BLaER1 treated with 17β-estradiol and CSF1 and Interleukin-3, amounts not matched to agents 10 nM and 100 nM (cell line): ENCODE results near the gene SMCO4.
"Not testable (repeated sequence)": the region's sequence is repeated elsewhere in the genome, so short reads cannot be mapped to it uniquely, and the experiment has no call there.

Source experiments
- H3K27ac ChIP-seq, 11 experiments: shearing (Covaris generic); formaldehyde crosslinking; 2 replicates each; pipeline ENCODE4 v1.8.1; 2022
- H3K27me3 ChIP-seq, 11 experiments: shearing (Covaris generic); formaldehyde crosslinking; 2 replicates each; pipeline ENCODE4 v1.8.1; 2022
- H3K36me3 ChIP-seq, 11 experiments: shearing (Covaris generic); formaldehyde crosslinking; 2 replicates each; pipeline ENCODE4 v1.8.1; 2022
- H3K4me1 ChIP-seq, 10 experiments: shearing (Covaris generic); formaldehyde crosslinking; 2 replicates each; pipeline ENCODE4 v1.8.1; 2022
- H3K4me2 ChIP-seq, 11 experiments: shearing (Covaris generic); formaldehyde crosslinking; 2 replicates each; pipeline ENCODE4 v1.8.1; 2022
- H3K4me3 ChIP-seq, 10 experiments: shearing (Covaris generic); formaldehyde crosslinking; 2 replicates each; pipeline ENCODE4 v1.8.1; 2022
- H3K9ac ChIP-seq, 11 experiments: shearing (Covaris generic); formaldehyde crosslinking; 2 replicates each; pipeline ENCODE4 v1.8.1; 2022
- H3K9me3 ChIP-seq, 11 experiments: shearing (Covaris generic); formaldehyde crosslinking; replicated peaks in 1 of 11; 2 replicates each; pipeline ENCODE4 v1.8.1; 2022
- H4K20me1 ChIP-seq, 11 experiments: shearing (Covaris generic); formaldehyde crosslinking; 2 replicates each; pipeline ENCODE4 v1.8.1; 2022
- Cebpa-rat ChIP-seq, 11 experiments: shearing (Covaris generic); IDR thresholded peaks; 2 replicates each; pipeline ENCODE4 v1.8.1; 2022

SMCO4 gene

DNA sequence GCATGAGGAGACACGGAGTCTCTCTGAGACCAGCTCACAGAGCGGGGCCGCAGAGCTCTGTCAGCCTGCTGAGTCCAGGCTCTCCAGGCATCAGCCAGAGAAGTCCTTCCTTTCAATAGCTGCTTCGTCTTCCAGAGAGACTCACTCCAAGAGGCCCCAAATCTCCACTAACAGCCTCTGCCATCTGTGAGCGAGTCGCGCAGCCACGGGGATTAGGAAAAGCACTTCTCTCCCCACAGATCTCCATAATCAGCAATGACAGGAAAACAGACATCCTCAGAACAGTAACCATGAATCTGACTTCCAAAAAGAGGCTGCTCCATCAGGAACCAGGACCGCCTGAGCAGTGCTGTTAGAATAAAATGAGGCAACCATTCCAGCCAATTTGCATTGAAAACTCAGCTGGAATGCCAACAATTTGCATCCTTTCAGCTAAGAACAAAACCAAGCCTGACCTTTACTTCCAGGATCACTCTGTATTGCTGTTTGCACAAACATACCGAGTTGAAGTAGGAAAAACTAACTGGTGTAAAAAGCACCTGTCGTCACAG, 65.4 kb downstream of the SMCO4 start:
- no peak for TF ChIP-seq Cebpa-rat (IDR thresholded peaks at IDR 0.05)

DNA sequence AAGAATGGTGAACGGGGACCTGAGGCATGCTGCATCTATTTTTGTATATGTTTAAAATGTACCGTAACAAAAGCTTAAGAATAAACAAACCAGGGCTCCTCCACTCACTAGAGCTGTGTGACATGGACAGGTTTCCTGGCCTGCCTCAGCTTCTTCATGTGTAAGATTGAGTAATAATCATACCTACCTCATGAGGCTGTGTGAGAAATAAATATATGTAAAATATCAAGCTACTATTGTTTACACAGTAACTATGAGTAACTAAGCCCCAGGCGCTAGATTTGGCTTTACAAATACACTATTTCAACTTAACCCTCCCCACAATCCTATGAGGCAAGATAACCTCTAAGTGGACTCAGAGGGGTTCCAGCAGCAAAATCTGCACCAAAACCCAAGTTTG, 66.4 kb downstream of the SMCO4 start:
- H3K9me3 ChIP-seq: no peaks in the 10 kb centered on the region; a peak in 1 of 22 replicates
- H3K4me3 ChIP-seq: no peak overlapping the region
- no peak overlapping the region for H3K9ac ChIP-seq
- H4K20me1 ChIP-seq: peaks cover 0 to 6% (median 0%) of the 10 kb centered on the region in 11 experiments; a peak in 2 of 22 replicates
- no peak overlapping the region for H3K27ac ChIP-seq
- H3K36me3 ChIP-seq: peaks cover 3 to 36% (median 17%) of the 10 kb centered on the region in 11 experiments; a peak in 18 of 22 replicates
- H3K4me2 ChIP-seq: no peak overlapping the region
- TF ChIP-seq Cebpa-rat (IDR thresholded peaks at IDR 0.05): no peak
- H3K27me3 ChIP-seq: no peaks in the 10 kb centered on the region
- no peaks in the 10 kb centered on the region for H3K4me1 ChIP-seq

More for the DNA sequence above, 65.4 kb downstream of the SMCO4 start:
- peaks cover 3 to 38% (median 17%) of the 10 kb centered on the region in 11 experiments; a peak in 18 of 22 replicates for H3K36me3 ChIP-seq
- H3K9me3 ChIP-seq: no peaks in the 10 kb centered on the region; a peak in 1 of 22 replicates
- no peak overlapping the region for H3K27ac ChIP-seq
- peaks cover 0 to 6% (median 0%) of the 10 kb centered on the region in 11 experiments; a peak in 2 of 22 replicates for H4K20me1 ChIP-seq
- no peaks in the 10 kb centered on the region for H3K4me1 ChIP-seq
- H3K9ac ChIP-seq: no peak overlapping the region
- no peak overlapping the region for H3K4me2 ChIP-seq
- no peak overlapping the region for H3K4me3 ChIP-seq
- H3K27me3 ChIP-seq: no peaks in the 10 kb centered on the region

DNA sequence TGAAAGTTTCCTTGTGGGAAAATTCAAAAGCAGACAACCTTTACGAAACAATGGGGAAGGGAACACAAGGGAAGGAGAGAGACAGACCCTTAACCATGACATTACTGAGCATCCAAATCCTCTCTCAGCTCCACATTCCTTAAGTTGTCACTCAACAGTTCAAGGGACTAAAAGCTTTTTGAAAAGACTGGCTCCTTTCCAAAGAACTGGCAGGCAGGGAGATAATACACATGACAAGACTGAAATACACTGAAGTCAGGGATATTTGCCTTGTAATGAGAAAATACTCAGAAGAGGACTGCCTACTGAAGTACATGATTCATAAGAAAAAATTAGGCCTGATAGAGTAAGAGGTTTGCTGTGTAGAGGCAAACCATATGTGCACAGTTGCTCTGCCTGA, 69.1 kb downstream of the SMCO4 start:
- Histone ChIP-seq H3K36me3 (peaks cover 0 to 25% (median 9%) of the 10 kb centered on the region in 11 experiments; a peak in 14 of 22 replicates), H3K9me3 (no peaks in the 10 kb centered on the region; a peak in 1 of 22 replicates), H4K20me1 (no peaks in the 10 kb centered on the region), H3K27me3 (no peaks in the 10 kb centered on the region), H3K4me2 (no peak overlapping the region), H3K4me1 (no peaks in the 10 kb centered on the region), H3K27ac (no peak overlapping the region), H3K4me3 (no peak overlapping the region), H3K9ac (no peak overlapping the region)
- TF ChIP-seq Cebpa-rat (IDR thresholded peaks at IDR 0.05): no peak

DNA sequence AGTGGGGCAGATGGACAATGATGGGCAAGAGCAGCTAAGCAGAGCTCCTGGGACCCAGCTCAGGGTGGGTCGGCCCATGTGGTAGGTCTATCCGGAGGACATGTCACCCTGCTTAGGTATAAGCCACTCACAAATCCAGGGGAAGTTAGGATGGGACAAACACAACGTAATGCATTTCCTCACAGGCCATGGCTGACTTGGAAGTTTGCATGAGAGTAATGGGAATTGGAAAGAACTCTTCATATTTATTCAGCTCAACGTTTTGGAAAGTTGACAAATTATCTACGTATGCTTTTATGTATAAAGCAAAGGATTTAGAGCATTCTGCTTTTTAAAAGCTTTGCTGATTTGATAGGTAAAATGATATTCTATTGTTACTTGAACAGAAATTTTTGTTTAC, 74.9 kb downstream of the SMCO4 start:
- H3K4me1 ChIP-seq: no peaks in the 10 kb centered on the region
- no peak overlapping the region for H3K4me2 ChIP-seq
- no peak overlapping the region for H3K9ac ChIP-seq
- no peak for TF ChIP-seq Cebpa-rat (IDR thresholded peaks at IDR 0.05)
- no peak overlapping the region for H3K27ac ChIP-seq
- H3K4me3 ChIP-seq: no peak overlapping the region
- no peaks in the 10 kb centered on the region for H4K20me1 ChIP-seq
- H3K36me3 ChIP-seq: no peaks in the 10 kb centered on the region
- H3K9me3 ChIP-seq: peaks cover 0 to 7% (median 0%) of the 10 kb centered on the region in 11 experiments; a peak in 1 of 22 replicates
- no peaks in the 10 kb centered on the region for H3K27me3 ChIP-seq

DNA sequence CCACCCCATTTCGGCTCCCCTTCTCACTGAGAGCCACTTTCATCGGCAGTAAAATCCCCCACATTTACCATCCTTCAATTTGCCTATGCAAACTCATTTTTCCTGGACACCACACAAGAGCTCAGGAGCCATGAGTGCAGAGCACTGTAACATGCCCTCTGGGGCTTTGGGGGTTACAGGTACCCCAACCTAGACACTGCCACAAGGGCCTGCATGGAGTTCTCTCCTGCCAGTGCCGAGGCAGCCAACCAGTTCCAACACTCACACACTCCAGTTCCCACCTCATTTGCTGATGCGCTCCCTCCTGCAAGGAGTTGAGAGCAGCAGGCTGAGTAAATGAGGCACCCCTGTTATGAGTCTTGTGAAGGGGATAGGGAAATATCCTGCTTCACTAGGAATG, 76.1 kb downstream of the SMCO4 start:
- peaks cover 0 to 7% (median 0%) of the 10 kb centered on the region in 11 experiments; a peak in 1 of 22 replicates for H3K9me3 ChIP-seq
- H3K4me2 ChIP-seq: no peak overlapping the region
- H4K20me1 ChIP-seq: no peaks in the 10 kb centered on the region
- H3K4me3 ChIP-seq: no peak overlapping the region
- H3K36me3 ChIP-seq: no peaks in the 10 kb centered on the region
- H3K9ac ChIP-seq: no peak overlapping the region
- no peak for TF ChIP-seq Cebpa-rat (IDR thresholded peaks at IDR 0.05)
- H3K27ac ChIP-seq: no peak overlapping the region
- no peaks in the 10 kb centered on the region for H3K4me1 ChIP-seq
- H3K27me3 ChIP-seq: no peaks in the 10 kb centered on the region

DNA sequence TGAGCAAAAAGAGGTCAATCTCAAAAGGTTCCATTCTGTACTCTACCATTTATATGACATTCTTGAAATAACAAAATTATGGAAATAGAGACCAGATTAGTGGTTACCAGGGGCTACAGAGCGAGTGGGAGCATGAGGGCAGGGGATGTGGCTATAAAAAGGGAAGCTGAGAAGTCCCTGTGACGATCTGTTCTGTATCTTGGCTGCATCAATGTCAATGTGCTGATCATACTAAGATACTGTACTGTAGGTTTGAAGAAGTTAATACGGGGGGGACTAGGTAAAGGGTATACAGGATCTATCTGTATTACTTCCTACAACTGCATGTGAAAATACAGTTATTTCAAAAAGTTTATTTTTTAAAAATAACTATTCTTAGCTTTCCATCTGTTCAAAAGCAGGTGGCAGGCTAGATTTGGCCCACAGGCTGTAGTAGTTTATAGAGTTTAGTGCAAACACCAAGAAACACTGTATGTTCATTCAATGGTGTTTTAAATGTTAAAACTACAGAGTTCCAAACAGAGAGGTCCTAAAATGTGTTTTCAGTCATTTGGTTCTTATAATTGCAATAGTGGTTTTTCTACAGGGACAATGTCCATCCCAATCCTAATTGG, 78.2 kb downstream of the SMCO4 start:
- Histone ChIP-seq H3K4me2 (no peak overlapping the region), H3K4me1 (no peaks in the 10 kb centered on the region), H3K36me3 (no peaks in the 10 kb centered on the region), H3K9ac (no peak overlapping the region), H3K9me3 (peaks cover 0 to 7% (median 0%) of the 10 kb centered on the region in 11 experiments; a peak in 1 of 22 replicates), H3K27ac (no peak overlapping the region), H3K4me3 (no peak overlapping the region), H4K20me1 (no peaks in the 10 kb centered on the region), H3K27me3 (no peaks in the 10 kb centered on the region)
- TF ChIP-seq Cebpa-rat (IDR thresholded peaks at IDR 0.05): no peak

DNA sequence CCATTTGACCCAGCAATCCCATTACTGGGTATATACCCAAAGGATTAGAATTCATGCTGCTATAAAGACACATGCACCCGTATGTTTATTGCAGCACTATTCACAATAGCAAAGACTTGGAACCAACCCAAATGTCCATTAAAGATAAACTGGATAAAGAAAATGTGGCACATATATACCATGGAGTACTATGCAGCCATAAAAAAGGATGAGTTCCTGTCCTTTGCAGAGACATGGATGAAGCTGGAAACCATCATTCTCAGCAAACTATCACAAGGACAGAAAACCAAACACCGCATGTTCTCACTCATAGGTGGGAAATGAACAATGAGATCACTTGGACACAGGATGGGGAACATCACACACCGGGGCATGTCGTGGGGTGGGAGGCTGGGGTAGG, 79.5 kb downstream of the SMCO4 start:
- not testable (repeated sequence) for H3K9ac ChIP-seq, H3K27me3 ChIP-seq, H3K4me3 ChIP-seq, H3K36me3 ChIP-seq, H3K9me3 ChIP-seq, H4K20me1 ChIP-seq, H3K27ac ChIP-seq, H3K4me2 ChIP-seq, H3K4me1 ChIP-seq

DNA sequence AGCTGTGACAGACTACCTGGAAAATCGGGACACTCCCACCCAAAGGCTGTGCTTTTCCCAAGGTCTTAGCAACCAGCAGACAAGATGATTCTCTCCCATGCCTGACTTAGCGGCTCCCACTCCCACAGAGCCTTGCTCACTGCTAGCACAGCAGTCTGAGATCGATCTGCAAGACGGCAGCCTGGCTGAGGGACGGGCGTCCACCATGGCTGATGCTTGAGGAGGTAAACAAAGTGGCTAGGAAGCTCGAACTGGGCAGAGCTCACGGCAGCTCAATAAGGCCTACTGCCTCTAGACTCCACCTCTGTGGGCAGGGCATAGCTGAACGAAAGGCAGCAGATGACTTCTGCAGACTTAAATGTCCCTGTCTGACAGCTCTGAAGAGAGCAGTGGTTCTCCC, 84.9 kb downstream of the SMCO4 start:
- no peak overlapping the region for H3K27ac ChIP-seq
- no peak overlapping the region for H3K4me2 ChIP-seq
- TF ChIP-seq Cebpa-rat (IDR thresholded peaks at IDR 0.05): no peak
- H3K4me3 ChIP-seq: no peak overlapping the region
- no peaks in the 10 kb centered on the region for H4K20me1 ChIP-seq
- H3K9me3 ChIP-seq: peaks cover 0 to 6% (median 0%) of the 10 kb centered on the region in 11 experiments; a peak in 1 of 22 replicates
- no peak overlapping the region for H3K9ac ChIP-seq
- no peaks in the 10 kb centered on the region for H3K27me3 ChIP-seq
- no peaks in the 10 kb centered on the region for H3K4me1 ChIP-seq
- H3K36me3 ChIP-seq: no peaks in the 10 kb centered on the region

DNA sequence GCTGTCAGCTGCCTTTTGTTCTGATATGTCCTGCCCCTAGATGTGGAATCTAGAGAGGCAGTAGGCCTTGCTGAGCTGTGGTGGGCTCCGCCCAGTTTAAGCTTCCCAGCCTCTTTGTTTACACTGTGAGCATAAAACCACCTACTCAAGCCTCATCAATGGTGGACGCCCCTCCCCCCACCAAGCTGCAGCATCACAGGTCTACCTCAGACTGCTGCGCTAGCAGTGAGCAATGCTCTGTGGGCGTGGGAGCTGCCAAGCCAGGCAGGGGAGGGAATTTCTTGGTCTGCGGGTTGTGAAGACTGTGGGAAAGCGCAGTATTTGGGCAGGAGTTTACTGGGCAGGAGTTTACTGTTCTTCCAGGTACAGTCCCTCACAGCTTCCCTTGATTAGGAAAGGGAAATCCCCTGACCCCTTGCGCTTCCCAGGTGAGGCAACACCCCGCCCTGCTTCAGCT, 98.5 kb downstream of the SMCO4 start:
- H3K4me2 ChIP-seq: no peak overlapping the region
- no peaks in the 10 kb centered on the region for H3K4me1 ChIP-seq
- H3K27me3 ChIP-seq: no peaks in the 10 kb centered on the region
- no peak overlapping the region for H3K9ac ChIP-seq
- no peaks in the 10 kb centered on the region for H4K20me1 ChIP-seq
- no peak overlapping the region for H3K27ac ChIP-seq
- H3K36me3 ChIP-seq: no peaks in the 10 kb centered on the region
- H3K4me3 ChIP-seq: no peak overlapping the region
- TF ChIP-seq Cebpa-rat (IDR thresholded peaks at IDR 0.05): no peak
- H3K9me3 ChIP-seq: peaks cover 0 to 7% (median 0%) of the 10 kb centered on the region in 11 experiments; a peak in 2 of 22 replicates

DNA sequence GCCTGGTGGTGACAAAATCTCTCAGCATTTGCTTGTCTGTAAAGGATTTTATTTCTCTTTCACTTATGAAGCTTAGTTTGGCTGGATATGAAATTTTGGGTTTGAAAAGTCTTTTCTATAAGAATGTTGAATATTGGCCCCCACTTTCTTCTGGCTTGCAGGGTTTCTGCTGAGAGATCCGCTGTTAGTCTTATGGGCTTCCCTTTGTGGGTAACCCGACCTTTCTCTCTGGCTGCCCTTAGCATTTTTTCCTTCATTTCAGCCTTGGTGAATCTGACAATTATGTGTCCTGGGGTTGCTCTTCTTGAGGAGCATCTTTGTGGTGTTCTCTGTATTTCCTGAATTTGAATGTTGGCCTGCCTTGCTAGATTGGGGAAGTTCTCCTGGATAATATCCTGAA, 100.0 kb downstream of the SMCO4 start:
- H3K4me2 ChIP-seq, H3K4me3 ChIP-seq, H3K9me3 ChIP-seq: not testable (repeated sequence)

More for the DNA sequence above, 100.0 kb downstream of the SMCO4 start:
- not testable (repeated sequence) for H3K27me3 ChIP-seq, H3K9ac ChIP-seq, H3K36me3 ChIP-seq, H3K27ac ChIP-seq, H4K20me1 ChIP-seq, H3K4me1 ChIP-seq
